GM18873 (cell line): ENCODE data around the gene GNG12.
"Not testable (repeated sequence)": the region's sequence is repeated elsewhere in the genome, so short reads cannot be mapped to it uniquely, and the experiment has no call there.

Source experiments
- ATAC-seq: cut with Tn5 transposase; IDR thresholded peaks from one replicate; pipeline ENCODE4 v1.9.1; 2021; ENCODE audit warnings: mild to moderate bottlenecking, moderate library complexity, moderate number of reproducible peaks; ENCODE audit not compliant: unreplicated experiment, low FRiP score

The GNG12 gene

GRCh38 chr1:67665307-67665706 lies 168.0 kb downstream of the GNG12 start:
- ATAC-seq = not testable (repeated sequence)

GRCh38 chr1:67664048-67664447 lies 169.2 kb downstream of the GNG12 start:
- ATAC-seq = no peak

- no peak for ATAC-seq
Observed at GRCh38 chr1:67662884-67663283, 170.4 kb downstream of the GNG12 start.

- no peak for ATAC-seq
Observed at GRCh38 chr1:67659229-67659628, 174.0 kb downstream of the GNG12 start.

GRCh38 chr1:67657152-67657551 lies 176.1 kb downstream of the GNG12 start:
- ATAC-seq = not testable (repeated sequence)

- no peak for ATAC-seq
Observed at GRCh38 chr1:67655581-67655980, 177.7 kb downstream of the GNG12 start.

- ATAC-seq = no peak
Observed at GRCh38 chr1:67653304-67653703, 180.0 kb downstream of the GNG12 start.

- no peak for ATAC-seq
Observed at GRCh38 chr1:67652800-67653199, 180.5 kb downstream of the GNG12 start.
